ENCODE data around the gene CAMK2D. TPM values are rescaled to one million over a fixed set of nuclear protein-coding genes. Genes with fewer than 3 reads are reported as not detected.
A peak's percentile ranks its signal among the peaks of the same experiment; 100 is the strongest.

Gene CAMK2D
- total and polyA plus RNA-seq, 2 donors (not counting 1 experiment from before 2014, with no cell fraction given), result 120 to 262 TPM

- Histone ChIP-seq H2AFZ (ENCODE audit: low read length) (no peak overlapping the region), H3K27me3 (ENCODE audit: control insufficient read depth, insufficient read depth, low read length) (no peaks in the 10 kb centered on the region), H3K4me2 (ENCODE audit: extremely low read depth, insufficient read depth, low read length) (no peak overlapping the region), H3K4me3 (replicated peaks in 1 of 4; ENCODE audit: control extremely low read depth in 1 of 4, insufficient read depth in 1 of 4, low read depth in 3 of 4, low read length in 4 of 4) (no peak overlapping the region), H3K9me3 (ENCODE audit: control insufficient read depth, insufficient read depth, low read depth, low read length) (no peaks in the 10 kb centered on the region), H4K20me1 (ENCODE audit: control insufficient read depth, extremely low read depth, insufficient read depth, low read length) (no peaks in the 10 kb centered on the region), H3K4me1 (ENCODE audit: control insufficient read depth, extremely low read depth, insufficient read depth, low read length) (peaks cover 3% of the 10 kb centered on the region), H3K27ac (ENCODE audit: insufficient read depth, low read length) (no peak overlapping the region), H3K9ac (ENCODE audit: insufficient read depth, low read length) (no peak overlapping the region), H3K36me3 (ENCODE audit: control insufficient read depth, insufficient read depth, low read length) (no peaks in the 10 kb centered on the region), H3K79me2 (ENCODE audit: control insufficient read depth, insufficient read depth, low read length) (peaks cover 6% of the 10 kb centered on the region)
- peak in 1 of 2 donors; percentile 43 for DNase-seq (ENCODE audit: low read depth in 2 of 2)
- no peak for TF ChIP-seq EZH2 (IDR thresholded peaks at IDR 0.05; ENCODE audit: low read length, missing control alignments)
- no peak for TF ChIP-seq CTCF (conservative IDR thresholded peaks at IDR 0.05 in 1 of 2, IDR thresholded peaks at IDR 0.05 in 1 of 2; ENCODE audit: low read depth in 1 of 2, low read length in 2 of 2)
Observed at GRCh38 chr4:113588895-113589668, 172.5 kb downstream of the CAMK2D start.

DNA sequence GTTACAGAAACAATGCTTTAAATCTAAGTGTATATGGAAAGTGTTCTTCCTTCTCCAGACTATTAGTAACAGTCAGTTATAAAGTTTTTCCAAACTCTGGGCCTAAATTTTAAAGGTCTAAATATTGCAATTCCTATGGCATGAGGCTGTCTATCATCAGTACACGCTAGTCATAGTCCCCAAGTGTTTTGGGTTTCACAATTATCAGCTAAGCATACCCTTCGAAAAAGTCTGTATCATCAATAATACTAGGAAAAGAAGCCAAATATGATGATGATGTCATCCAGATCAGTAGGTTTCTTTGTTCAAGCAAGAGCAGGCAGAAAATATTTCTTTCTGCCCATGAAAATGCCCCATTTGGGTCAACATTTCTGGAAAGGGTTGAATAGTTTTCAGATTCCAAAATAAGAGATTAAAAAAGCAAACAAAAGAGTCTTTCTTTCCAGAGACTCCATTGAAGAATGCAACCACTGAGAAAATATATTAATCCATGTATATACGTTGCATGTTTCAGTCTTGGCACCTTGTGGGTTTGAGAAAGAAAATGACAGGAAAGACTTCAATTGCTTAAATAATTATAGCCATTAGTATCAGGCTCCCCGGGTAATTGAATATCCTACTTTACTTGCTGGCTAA lies 173.8 kb downstream of the CAMK2D start:
- Histone ChIP-seq H3K9me3 (ENCODE audit: control insufficient read depth, insufficient read depth, low read depth, low read length) (no peaks in the 10 kb centered on the region), H3K79me2 (ENCODE audit: control insufficient read depth, insufficient read depth, low read length) (peaks cover 5% of the 10 kb centered on the region), H3K27ac (ENCODE audit: insufficient read depth, low read length) (no peak overlapping the region), H2AFZ (ENCODE audit: low read length) (no peak overlapping the region), H3K4me3 (replicated peaks in 1 of 4; ENCODE audit: control extremely low read depth in 1 of 4, insufficient read depth in 1 of 4, low read depth in 3 of 4, low read length in 4 of 4) (no peak overlapping the region), H3K27me3 (ENCODE audit: control insufficient read depth, insufficient read depth, low read length) (no peaks in the 10 kb centered on the region), H3K4me2 (ENCODE audit: extremely low read depth, insufficient read depth, low read length) (no peak overlapping the region), H4K20me1 (ENCODE audit: control insufficient read depth, extremely low read depth, insufficient read depth, low read length) (no peaks in the 10 kb centered on the region), H3K4me1 (ENCODE audit: control insufficient read depth, extremely low read depth, insufficient read depth, low read length) (peaks cover 3% of the 10 kb centered on the region), H3K9ac (ENCODE audit: insufficient read depth, low read length) (no peak overlapping the region), H3K36me3 (ENCODE audit: control insufficient read depth, insufficient read depth, low read length) (no peaks in the 10 kb centered on the region)
- TF ChIP-seq EZH2 (IDR thresholded peaks at IDR 0.05; ENCODE audit: low read length, missing control alignments), result no peak
- no peak for TF ChIP-seq CTCF (conservative IDR thresholded peaks at IDR 0.05 in 1 of 2, IDR thresholded peaks at IDR 0.05 in 1 of 2; ENCODE audit: low read depth in 1 of 2, low read length in 2 of 2)
- DNase-seq (ENCODE audit: low read depth in 2 of 2), result no peak

DNA sequence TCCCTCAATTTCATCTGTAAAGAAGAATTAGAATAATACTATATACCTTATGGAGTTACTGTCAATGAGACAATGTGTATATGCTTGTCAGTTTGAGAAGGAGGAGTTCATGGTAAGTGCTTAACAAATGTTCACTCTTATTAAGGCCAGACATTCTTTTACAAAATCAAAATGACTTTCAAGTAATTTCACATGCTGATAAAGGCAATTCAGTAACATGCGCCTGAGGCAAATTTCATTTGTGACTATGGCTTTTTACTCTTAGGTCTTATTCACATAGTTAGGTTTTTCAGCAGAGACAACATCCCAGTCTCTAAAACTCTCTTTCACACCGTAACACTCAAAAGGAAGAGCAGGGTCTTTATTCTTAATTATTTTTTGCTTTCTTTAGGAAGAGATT lies 174.4 kb downstream of the CAMK2D start:
- Histone ChIP-seq H3K9ac (ENCODE audit: insufficient read depth, low read length) (no peak overlapping the region), H3K9me3 (ENCODE audit: control insufficient read depth, insufficient read depth, low read depth, low read length) (no peaks in the 10 kb centered on the region), H2AFZ (ENCODE audit: low read length) (no peak overlapping the region), H3K27ac (ENCODE audit: insufficient read depth, low read length) (no peak overlapping the region), H3K4me1 (ENCODE audit: control insufficient read depth, extremely low read depth, insufficient read depth, low read length) (peaks cover 3% of the 10 kb centered on the region), H3K4me3 (replicated peaks in 1 of 4; ENCODE audit: control extremely low read depth in 1 of 4, insufficient read depth in 1 of 4, low read depth in 3 of 4, low read length in 4 of 4) (no peak overlapping the region), H3K4me2 (ENCODE audit: extremely low read depth, insufficient read depth, low read length) (no peak overlapping the region), H3K27me3 (ENCODE audit: control insufficient read depth, insufficient read depth, low read length) (no peaks in the 10 kb centered on the region), H4K20me1 (ENCODE audit: control insufficient read depth, extremely low read depth, insufficient read depth, low read length) (no peaks in the 10 kb centered on the region), H3K79me2 (ENCODE audit: control insufficient read depth, insufficient read depth, low read length) (peaks cover 8% of the 10 kb centered on the region), H3K36me3 (ENCODE audit: control insufficient read depth, insufficient read depth, low read length) (no peaks in the 10 kb centered on the region)
- TF ChIP-seq CTCF (conservative IDR thresholded peaks at IDR 0.05 in 1 of 2, IDR thresholded peaks at IDR 0.05 in 1 of 2; ENCODE audit: low read depth in 1 of 2, low read length in 2 of 2) (no peak), EZH2 (IDR thresholded peaks at IDR 0.05; ENCODE audit: low read length, missing control alignments) (no peak)
- DNase-seq (ENCODE audit: low read depth in 2 of 2), result no peak

All from fibroblast of lung (primary cell).